ENCODE results near the gene TBC1D8.
"Not testable (repeated sequence)": the region's sequence is repeated elsewhere in the genome, so short reads cannot be mapped to it uniquely, and the experiment has no call there.

Gene TBC1D8

DNA sequence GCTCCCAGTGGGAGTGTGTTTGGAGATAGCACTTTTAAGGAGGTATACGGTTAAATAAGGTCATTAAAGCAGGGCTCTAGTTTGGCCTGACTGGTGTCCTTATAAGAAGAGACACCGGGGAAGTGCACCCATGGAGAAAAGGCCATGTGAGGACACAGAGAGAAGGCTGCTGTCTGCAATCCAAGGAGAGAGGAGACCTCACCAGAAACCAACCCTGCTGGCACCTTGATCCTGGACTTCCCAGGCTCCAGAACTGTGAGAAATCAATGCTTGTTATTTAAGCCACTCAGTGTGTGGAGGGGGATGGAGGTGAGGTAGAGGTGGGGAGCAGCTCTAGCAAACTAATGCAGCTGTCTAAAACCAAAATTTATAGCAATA is 87.1 kb downstream of the TBC1D8 start:
- no peak for DNase-seq (ENCODE audit: low read depth)

DNA sequence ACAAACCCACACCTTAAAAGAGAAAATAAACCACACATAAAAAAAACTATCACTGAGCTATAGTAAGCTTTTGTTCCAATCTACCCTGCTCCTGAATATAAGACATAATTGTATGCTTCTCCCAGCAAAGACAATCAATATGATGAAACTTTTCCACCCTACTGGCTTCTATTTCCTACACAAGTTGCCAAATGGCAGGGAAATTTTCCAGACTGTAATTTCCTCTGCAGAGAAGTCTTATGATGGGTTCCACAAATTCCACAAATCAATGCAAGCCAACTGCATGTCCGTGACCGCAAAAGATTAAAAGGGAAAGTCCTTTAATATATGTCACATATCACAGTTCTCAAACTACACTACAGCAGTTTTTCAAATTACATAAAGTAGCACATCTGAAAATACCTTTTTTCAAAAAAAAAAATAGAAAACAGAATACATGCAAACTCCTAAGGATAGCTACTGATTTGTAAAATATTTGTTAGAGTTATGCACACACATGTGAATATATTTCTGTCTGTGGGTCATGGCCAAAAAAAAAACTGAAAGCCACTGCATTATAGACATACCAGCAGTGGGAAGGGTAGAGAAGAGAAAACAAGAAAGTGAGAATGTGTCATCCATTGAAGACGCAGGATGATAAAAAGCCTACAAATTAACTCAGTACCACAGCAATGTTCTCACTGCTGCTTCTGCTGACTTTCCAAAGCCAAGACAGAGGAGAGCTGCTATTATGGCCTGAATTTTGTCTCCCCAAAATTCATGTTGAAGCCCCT is 87.6 kb downstream of the TBC1D8 start:
- peak; percentile 33 for DNase-seq (ENCODE audit: low read depth)

- DNase-seq (ENCODE audit: low read depth) = no peak
Observed at GRCh38 chr2:101058386-101058785, 92.8 kb downstream of the TBC1D8 start.

DNA sequence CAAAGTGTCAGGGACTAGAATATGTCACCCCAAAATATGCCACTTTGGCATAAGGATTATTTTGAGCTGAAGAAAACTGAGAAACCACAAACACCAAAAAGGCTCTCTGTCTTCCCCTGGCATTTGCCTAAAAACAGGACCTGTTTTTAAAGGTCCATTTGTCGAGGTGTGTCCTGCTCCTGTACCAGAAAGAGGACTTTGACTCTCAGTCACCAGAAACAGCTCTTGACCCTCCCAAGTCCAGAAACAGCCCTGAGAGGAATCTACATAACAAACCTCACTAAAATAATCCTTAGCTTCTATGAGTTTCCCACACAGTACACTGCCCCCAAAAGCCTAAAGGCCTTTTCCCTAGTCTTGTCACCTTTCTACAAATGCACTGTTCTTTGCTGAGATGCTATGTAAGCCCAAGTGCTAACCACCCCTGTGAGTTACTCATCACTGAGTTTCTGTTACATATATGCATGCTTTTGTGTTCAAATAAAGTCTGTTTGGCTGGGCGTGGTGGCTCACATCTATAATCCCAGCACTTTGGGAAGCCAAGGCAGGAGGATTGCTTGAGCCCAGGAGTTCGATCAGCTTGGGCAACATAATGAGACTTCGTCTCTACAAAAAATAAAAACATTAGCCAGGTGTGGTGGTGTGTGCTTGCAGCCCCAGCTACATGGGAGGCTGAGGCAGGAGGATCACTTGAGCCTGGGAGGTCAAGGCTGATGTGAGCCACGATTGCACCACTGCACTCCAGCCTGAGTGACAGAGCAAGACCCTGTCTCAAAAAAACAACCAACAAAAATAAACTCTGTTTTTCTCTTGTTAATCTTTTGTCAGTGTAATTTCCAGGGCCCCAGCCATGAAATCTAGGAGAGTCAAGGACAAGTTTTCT is 93.9 kb downstream of the TBC1D8 start:
- no peak for DNase-seq (ENCODE audit: low read depth)

DNA sequence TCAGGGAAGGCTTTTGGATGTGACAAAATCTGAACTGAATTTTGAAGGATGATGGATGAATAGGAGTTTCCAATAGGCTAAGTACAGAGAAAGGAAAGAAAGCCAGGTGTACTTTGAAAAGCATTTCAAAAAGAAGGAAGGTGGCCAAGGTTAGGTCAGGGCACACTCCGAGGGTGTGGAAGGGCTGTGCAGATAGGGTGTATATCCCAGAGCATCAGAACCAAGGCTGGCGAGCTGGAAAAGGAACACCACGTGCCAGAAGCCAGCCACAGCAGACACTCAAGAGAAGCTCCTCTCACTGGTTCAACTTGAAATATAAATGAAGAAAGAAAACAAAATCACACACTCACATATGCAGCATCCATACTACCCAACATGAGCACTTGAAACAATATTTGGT is 98.1 kb downstream of the TBC1D8 start:
- no peak for DNase-seq (ENCODE audit: low read depth)

- no peak for DNase-seq (ENCODE audit: low read depth)
Observed at GRCh38 chr2:101052147-101052546, 99.0 kb downstream of the TBC1D8 start.

DNA sequence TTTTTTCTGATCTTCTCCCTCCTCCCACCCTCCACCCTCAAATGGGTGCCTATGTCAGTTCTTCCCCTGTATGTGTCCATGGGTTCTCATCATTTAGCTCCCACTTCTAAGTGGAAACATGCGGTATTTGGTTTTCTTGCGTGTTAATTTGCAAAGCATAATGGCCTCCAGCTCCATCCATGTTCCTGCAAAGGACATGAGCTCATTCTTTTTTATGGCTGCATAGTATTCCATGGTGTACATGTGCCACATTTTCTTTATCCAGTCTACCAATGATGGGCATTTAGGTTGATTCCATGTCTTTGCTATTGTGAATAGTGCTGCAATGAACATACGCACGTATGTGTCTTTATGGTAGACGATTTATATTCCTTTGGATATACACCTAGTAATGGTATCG is 100.3 kb downstream of the TBC1D8 start:
- DNase-seq (ENCODE audit: low read depth) = not testable (repeated sequence)

GRCh38 chr2:101048756-101049155 is 102.4 kb downstream of the TBC1D8 start:
- DNase-seq (ENCODE audit: low read depth) = no peak

- no peak for DNase-seq (ENCODE audit: low read depth)
Observed at GRCh38 chr2:101047774-101048173, 103.4 kb downstream of the TBC1D8 start.

- DNase-seq (ENCODE audit: low read depth) = peak; percentile 57
Observed at GRCh38 chr2:101047075-101047766, 104.0 kb downstream of the TBC1D8 start.

GRCh38 chr2:101045330-101045729 is 105.9 kb downstream of the TBC1D8 start:
- no peak for DNase-seq (ENCODE audit: low read depth)

- no peak for DNase-seq (ENCODE audit: low read depth)
Observed at GRCh38 chr2:101041413-101041812, 109.8 kb downstream of the TBC1D8 start.

GRCh38 chr2:101040761-101041160 is 110.4 kb downstream of the TBC1D8 start:
- no peak for DNase-seq (ENCODE audit: low read depth)

DNA sequence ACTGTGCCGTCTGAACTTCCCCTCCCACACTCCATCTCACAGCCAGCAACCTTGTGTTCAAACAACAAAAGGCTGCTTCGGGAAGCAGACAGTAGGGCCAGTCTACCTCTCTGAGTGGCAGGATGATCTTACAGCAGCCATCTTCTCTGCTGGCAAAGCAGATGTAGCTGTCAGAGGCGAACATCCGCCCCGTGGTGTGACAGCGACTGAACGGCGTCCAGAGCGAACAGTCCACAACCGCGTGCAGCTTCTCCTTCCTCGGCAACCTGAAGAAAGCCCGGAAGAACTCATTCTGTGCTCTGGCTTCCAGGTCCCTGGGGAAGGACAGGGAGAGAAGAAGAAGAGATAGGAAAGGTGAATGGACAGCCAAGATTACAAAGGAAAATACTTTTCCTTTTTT is 111.1 kb downstream of the TBC1D8 start:
- no peak for DNase-seq (ENCODE audit: low read depth)

GRCh38 chr2:101038455-101039255 is 112.5 kb downstream of the TBC1D8 start:
- peak; percentile 51 for DNase-seq (ENCODE audit: low read depth)

DNA sequence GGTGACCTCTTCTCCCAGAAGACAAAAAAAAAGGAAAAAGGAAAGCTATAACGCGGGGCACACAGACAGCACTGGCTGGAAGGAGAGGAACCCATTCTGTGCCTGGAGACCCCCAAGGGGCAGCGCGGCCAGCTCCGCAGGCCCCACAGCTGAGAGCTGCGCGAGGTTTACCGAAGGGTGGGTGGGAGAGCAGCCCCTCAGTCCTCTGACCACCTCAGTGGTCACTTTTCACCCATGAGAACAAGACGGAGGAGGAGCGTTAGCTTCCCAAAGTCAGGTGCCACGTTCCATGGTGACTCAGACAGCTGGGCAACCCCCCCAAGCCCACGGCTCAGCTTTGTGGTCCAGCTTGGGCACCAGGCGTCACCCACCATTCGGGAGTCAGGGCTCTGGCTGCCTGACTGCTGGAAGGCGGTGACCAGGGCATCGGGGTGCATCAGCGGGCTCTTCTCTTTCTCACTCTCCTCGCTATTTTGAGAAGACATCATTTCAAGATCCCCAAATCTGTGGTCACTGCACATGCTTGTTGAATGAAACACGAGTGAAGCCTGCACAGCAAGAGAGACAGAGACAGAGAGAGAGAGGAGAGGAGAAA is 113.9 kb downstream of the TBC1D8 start:
- no peak for DNase-seq (ENCODE audit: low read depth)

DNA sequence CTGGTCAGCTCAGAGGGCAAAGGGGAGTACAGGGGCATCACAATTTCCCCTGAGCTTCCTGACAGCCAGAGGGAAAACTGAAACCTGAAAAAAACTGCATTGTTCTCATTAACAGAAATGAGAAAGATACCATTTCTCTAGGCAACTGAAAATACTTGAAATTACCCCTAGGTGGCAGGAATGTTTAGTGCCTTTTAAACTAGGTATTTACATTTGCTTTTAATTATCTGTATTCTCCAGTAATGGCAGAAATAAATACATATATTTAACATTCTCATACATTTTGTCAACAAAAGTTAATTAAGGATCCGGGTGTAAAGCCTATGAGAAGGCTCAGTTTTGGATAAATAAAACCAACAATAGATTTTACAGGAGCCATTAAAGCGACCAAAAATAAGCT is 114.6 kb downstream of the TBC1D8 start:
- peak; percentile 63 for DNase-seq (ENCODE audit: low read depth)

DNA sequence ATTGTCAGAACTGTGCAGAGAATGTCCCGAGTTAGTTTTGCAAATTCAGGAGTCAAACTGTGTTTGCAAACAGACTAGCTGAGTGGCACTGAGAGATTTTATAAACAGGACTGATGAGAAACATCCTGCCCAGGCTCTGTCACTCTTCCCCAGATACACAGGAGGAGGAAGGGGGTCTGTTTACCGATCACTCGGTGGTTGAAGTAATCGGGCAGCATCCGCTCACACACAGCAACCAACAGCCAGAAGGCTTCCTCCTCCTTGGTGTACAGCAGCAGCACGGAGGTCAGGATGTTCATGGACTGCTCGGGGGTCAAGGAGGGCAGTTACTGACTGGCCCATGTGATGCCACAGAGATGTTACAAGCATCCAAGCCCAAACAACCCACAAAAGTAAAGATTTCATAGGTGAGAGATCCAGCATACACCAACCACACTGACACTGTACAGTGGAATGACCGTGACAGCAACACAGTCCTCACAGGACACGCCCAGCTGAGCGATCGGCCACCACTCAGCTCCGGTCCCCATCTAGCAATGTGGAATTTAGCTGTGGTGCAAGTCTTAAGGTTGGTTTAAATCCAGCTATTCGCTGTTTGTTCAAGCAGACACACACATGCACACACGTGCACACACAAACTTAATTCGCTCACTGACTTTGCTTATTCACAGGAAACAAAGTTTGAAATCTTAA is 119.0 kb downstream of the TBC1D8 start:
- DNase-seq (ENCODE audit: low read depth) = no peak

DNA sequence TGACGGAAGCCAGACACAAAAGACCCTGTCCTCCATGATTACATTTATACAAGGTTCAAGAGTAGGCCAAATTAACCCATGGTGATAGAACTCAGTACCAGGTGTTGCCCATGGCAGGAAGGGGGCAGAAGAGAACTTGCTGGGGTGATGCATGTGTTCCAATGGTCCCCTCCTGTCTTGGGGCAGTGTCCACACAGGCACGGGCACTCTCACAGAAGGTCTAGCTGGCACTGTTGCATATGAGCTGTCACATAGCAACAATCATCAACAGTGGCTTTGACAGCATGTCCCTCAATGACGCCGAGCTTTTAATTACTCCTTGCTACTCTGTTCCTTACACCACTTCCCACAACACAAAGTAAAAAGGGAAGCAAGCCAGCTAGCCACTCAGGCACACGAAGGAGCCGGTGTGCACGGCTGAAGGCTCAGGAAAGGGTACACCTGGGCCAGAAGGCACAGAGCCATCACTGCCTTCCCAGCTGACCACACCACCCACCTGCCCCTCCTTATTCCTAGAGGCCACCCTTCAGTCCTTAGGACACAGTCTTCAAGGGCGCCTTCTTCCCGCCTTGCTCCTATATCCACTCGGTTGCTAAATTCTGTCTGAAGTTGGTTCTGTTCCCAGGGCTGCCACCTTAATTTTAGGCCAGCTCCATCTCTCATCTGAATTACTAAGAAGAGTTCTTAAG is 120.2 kb downstream of the TBC1D8 start:
- no peak for DNase-seq (ENCODE audit: low read depth)

- no peak for DNase-seq (ENCODE audit: low read depth)
Observed at GRCh38 chr2:101027852-101028251, 123.3 kb downstream of the TBC1D8 start.
